ENCODE results near the gene HEATR5B. TPM values are rescaled to one million over a fixed set of nuclear protein-coding genes. Genes with fewer than 3 reads are reported as not detected.
"Not testable (repeated sequence)": the region's sequence is repeated elsewhere in the genome, so short reads cannot be mapped to it uniquely, and the experiment has no call there.

The HEATR5B gene
- total RNA-seq, 1 donor from 2014 or later, result 40.3 TPM

DNA sequence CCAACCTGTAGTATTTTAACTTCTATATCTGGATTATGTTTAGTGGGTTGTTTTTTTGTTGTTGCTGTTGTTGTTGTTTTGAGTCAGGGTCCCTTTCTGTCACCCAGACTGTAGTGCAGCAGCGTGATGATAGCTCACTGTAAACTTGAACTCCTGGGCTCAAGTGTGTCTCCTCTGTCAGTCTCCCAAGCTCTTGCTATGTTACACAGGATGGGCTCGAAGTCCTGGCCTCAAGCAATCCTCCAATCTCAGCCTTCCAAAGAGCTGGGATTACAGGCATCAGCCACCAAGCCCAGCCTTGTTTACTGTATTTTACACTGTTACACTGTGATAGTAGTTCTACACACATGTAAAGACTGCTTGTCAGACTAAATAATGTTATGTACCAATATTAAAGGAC lies 108.1 kb downstream of the HEATR5B start:
- DNase-seq, result no peak

DNA sequence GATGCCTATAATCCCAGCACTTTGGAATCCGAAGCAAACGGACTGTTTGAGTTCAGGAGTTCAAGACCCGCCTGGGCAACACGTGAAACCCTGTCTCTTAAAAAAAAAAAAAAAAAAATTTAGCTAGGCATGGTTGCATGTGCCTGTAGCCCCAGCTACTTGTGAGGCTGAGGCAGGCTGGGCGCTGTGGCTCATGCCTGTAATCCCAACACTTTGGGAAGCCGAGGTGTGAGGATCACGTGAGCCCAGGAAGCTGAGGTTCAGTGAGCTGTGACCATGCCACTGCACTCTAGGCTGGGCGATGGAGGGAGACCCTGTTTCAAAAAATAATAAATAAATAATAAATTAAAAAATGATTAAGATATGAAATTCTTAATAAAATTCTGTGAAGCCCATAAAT lies 108.9 kb downstream of the HEATR5B start:
- DNase-seq, result no peak

DNA sequence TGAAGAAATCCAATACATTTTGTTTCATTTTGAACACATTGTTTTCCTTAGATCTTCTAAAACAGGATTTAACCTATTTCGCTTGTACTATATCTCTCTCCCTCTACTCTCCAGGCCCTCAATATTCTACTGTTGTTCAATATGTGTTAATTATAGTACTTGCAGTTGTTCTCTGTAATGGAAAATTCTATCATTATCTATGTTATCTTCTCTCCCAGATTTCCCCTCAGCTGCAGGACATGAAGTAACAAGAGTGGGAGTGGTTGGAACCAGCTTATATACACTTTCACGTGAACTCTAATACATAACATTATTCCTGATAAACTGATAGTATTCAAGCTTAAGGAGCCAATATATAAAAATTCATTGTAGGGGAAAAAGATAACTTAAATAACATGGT lies 110.9 kb downstream of the HEATR5B start:
- DNase-seq, result peak; percentile 78

DNA sequence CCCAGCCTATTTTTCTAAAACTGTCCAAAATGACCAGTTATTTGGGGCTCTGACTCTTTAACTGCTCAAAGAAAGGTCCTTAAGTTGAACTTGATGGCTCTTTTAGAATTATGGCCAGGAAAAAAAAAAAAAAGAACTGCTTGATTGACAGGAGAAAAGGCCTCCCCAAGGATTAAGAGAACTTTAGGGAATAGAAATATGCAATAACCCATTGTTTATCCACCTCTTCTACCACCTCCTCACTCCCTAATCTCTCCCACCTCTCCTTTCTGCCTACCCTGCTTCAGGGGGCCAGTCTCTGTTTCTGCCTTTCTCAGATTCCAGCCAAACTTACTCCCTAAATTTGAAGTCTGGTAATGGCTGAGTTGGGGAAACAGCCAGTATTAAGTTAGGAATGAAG lies 112.2 kb downstream of the HEATR5B start:
- no peak for DNase-seq

DNA sequence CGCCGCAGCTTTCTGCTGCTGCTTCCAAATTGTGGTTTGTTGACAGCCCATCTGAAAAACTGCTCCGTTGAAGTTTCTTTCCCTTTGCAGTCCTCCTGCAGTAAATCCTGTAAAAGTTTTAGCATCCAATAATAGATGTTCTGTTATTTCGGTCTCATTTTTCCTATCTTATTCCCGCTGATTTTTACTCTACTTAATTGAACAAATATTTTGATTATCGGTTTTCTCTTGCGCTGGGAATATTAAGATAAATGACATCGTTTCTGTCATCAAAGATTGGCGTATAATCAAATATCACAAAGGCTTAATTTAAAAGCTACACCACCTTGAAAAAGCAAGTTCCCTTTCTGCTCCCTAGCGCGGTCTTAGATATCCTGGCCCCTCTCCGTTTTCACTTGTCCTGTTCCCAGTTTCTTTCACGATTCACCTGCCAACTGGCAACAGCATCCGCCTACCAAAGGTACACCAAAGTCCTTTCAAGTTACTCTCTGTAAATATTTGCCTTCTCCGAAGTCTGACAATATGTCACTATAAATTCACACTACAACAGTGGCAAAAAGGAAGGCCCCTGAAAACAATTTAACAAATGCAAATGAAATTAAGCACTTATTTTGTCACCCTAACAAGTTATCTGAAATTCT lies 116.8 kb downstream of the HEATR5B start:
- DNase-seq, result peak; percentile 22

DNA sequence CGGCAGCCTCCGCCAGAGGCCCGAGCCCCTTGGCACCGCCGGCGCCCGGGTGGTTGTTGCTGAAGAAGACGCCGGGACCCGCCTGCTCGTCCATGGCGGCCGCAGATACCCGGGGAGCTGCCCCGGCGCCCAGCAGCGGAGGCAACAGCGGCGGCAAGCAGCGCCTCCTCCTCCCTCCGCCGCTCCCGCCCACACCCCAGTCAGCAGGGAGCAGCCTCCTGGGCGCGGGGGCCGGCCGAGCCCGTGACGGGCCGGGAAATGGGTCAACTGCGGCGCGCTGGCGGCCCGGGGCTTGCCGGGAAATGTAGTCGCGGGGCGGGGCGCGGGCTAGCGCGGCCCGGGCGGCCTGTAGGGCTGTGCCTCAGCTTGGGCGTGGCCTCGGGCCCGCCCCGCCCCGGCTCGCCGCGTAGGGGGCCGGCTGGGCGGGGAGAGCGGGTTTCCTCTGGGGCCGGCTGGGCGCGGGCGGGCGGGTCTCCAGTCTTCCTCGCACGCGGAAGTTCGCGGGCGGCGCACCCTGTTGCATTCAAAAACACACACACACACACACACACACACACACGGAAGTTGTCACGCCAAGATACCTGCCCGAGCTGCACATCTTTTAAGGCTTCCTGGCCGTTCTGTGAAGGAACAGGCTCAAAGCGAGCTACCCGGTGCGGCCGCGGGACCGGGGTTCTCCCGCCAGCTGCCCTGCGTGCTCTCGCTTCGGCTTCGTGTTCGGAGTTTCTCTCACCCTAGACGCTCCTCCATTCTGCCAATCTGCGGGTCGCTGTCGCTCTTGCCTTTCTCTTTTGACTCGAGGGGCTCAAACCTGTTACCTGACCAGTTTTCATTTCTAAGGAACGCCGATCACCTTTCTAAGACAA lies 117.6 kb downstream of the HEATR5B start, which contains the start of gene STRN:
TSS of gene STRN (minus strand) at position 167 of the 866 bp plus-strand sequence. CDS start at position 94, 73 bp downstream.
- DNase-seq, result peak; percentile 97

DNA sequence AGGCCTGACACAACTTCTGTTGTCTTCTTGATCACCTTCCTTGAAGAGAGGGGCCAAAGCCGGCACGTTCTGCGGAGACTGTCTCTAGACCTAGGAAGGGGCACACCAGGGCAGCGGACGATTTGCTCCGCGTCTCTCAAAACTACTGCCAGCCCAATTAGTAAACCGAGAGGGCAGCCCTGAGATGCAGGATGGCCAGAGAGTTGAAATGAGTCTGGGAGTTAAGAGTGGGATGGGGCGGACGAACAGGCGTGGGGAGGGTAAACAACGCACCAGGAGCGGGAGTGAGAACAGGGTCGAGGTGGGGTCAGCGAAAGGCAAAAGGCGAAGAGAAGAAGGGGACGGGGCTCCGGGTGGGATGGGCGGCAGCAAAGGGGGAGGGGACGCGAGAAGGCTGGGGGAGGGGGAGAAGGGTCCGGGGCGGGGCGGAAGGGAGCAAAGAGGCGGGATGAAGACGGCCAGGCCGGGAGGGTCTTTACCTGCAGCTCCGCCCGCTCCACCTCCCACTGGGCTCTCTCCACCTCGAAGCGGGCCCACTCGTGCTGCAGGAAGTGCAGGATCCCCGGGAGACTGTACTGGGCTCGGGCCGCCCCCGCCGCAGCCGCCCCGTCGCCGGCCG lies 118.3 kb downstream of the HEATR5B start:
- peak; percentile 35 for DNase-seq

DNA sequence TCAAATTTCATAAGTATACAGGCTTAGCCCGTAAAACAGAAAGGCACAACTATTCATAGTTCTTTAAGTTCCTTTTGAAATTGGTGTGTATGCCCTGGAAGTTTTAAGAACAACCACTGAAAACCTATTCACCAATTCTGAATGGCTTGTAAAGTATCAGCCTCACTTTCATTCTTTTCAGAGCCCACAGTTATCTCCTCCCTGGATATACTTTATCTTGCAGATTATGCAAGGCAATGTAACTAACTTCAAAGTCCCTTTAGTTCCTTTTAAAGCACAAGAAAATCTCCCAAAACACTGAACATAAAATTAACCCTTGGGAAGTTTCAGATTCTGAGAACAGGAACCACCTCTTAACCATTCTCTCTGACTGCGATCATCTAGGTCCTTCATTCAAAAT lies 119.0 kb downstream of the HEATR5B start:
- no peak for DNase-seq

DNA sequence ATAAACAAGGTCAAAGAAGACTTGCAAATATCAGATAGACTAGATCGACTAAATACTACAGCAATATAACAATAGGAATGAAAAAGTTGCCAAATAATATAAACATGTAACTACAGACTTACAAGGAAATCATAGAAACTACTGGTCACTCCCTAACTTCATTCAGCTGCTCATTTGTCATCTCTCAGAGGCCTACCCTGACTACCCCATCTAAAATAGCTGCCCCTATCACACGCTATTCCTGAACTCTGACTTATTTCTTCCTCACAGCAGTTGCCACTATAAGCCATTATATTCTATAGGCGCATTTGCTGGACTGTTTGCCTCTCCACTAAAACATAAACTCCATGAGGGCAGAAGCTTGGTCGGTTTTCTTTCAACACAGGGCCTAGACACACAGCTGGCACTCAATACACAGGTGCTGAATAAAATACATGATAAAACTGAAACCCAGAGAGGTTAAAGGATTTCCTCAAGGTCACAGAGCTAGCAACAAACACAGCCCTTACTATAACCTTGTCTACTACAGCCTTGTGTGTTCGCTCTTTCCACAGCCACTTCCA lies 119.6 kb downstream of the HEATR5B start:
- peak; percentile 8 for DNase-seq

DNA sequence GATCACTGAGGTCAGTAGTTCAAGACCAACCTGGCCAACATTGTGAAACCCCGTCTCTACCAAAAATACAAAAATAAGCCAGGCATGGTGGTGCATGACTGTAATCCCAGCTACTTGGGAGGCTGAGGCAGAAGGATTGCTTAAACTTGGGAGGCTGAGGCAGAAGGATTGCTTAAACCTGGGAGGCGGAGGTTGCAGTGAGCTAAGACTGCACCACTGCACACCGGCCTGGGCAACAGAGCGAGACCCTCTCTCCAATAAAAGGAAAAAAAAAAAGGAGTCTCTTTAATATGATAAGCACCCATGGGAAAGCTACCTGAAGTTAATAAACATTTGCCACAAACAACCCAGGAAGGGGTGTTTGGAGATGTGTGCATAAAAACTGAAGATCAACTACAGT lies 120.4 kb downstream of the HEATR5B start:
- no peak for DNase-seq

DNA sequence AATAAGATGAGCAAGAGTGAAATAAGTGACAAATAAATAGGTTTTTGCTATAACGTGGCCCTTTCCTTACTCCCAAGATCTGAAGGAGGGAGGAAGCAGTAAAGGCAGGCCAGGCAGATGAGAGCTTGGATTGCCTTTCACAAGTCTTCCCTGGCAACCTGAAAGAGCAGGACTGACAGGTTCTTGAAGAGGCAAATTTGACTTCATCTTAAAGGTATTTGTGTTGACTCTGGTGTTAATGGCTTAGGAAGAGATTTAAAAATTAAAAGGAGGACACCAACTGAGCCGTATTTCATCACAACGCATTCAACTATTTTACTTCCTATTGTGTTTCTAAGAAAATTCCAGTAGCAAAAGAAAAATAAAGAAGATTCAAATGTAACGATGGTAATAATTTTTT lies 121.1 kb downstream of the HEATR5B start:
- no peak for DNase-seq

DNA sequence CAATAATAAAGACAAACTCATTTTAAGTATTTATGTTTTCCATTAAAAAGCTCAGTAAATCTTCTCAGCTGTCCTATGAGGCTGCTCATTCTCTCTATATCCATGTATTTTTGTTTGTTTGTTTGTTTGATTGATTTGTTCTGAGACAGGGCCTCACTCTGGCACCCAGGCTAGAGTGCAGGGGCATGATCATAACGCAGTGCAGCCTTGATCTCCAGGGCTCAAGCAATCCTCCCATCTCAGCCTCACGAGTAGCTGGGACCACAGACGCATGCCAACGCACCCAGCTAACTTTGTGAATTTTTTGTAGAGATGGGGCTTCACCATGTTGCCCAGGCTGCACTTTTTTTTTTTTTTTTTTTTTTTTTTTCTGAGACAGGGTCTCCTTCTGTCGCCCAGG lies 123.4 kb downstream of the HEATR5B start:
- no peak for DNase-seq

DNA sequence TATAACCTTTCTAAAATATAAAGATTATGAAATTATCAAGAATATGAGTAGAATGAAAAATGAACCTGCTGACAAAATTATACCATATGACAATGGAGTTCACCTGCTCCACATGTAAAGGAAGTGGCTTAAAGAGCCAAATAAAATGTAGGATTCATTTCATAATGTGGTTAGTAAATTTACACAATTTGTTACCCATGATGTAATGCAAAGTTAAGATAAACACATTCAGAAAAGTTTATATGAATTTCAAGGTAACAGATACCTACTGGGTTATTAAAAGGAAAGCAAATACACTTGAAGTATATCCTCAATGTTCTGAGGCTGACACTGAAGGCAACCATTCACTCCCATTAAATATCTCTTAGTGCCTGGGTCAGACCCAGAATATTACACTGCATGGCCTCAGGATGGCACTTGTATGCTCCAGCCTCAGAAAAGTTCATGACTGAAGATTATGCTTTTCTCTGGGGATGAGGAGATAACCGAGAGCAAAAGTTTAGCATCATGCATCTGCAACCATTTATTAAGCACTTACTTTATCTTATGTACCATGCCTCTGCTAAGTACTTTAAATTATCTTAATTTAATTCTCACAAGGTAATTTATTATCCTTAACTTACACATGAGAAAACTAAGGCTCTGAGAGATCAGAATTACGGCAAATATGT lies 124.0 kb downstream of the HEATR5B start:
- DNase-seq, result no peak

DNA sequence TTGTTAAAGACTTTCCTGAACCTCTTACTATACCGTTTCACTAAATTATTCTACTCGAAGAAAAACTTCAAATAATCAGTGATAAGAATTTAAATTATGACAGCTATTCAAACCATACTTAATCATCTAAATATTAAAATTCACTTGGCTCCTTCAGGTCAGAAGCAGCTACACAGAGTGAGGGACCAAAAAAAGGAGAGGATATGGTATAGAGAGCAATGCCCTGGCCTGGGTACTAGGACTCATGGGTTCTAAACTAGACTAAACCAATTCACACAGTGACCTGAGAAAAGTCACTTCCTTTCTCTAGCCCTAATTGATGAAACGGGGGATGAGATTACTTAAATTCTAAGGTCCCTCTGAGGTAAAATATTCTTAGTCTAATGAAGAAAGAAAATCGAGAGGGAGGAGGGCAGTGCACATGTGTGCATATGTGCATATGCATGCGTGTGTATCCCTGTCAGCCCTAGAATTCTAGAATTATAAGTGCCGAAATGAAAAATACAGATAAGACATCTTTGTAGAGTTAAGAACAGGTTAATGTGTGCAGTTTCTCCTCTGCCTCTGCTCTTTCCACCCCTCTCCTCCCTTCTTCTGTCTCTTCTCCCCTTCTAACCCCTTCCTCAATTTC lies 129.1 kb downstream of the HEATR5B start:
- no peak for DNase-seq

DNA sequence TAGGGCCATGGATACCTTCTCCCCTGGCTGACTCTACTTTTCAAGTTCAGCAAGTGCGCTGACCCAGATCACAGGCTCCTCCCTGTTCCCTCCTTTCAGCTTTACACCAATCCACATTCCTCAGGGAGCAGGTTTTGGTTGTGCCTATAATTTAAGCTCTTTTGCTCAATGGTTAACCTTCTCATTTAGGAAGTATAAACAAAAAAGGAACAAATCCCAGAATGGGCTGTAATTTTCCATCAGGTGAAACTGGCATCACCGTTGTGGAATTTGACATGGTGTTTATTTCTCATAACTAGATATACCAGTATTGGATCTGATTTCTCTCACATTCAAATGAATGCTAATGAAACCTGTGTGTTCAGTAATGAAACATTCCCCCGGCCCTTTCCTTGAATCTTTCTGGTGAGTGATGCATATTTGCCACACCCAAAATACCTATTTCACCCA lies 131.4 kb downstream of the HEATR5B start:
- DNase-seq, result no peak

DNA sequence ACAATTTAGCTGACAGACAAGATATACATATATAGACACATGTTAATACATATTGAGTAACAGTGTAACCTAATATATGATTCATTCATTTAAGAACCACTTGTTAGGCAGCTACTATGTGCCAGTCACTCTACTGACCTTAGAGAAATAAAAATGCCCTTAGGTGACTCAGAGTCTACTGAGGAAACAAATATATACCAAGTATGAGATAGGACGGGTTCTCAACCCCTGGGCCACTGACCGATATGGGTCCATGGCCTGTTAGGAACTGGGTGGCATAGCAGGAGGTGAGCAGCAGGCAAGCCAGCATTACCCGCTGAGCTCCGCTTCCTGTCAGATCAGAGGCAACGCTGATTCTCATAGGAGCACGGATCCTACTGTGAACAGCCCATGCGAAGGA lies 132.6 kb downstream of the HEATR5B start:
- peak; percentile 52 for DNase-seq

DNA sequence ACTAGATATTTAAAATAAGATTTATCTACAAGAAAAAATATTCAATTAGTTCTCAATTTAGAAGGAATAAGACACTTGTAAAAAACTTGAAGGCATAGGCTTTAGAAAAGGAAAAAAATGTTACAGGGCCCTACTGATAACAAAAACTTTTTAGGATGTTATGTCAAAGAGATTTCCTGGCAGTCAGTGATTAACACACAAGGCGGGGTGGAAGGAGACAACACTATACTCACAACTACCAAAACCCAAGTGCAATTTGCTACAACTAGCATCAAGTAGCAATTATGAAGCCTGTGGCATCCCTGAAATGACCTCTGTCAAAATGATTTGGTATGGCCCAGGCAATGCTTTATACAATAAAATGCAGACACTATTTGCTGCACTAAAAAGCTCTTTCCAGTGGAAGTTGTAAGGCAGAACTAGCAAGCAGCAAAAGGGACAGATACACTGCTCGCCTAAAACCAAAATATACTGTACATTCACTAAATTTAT lies 133.1 kb downstream of the HEATR5B start:
- DNase-seq, result peak; percentile 25

DNA sequence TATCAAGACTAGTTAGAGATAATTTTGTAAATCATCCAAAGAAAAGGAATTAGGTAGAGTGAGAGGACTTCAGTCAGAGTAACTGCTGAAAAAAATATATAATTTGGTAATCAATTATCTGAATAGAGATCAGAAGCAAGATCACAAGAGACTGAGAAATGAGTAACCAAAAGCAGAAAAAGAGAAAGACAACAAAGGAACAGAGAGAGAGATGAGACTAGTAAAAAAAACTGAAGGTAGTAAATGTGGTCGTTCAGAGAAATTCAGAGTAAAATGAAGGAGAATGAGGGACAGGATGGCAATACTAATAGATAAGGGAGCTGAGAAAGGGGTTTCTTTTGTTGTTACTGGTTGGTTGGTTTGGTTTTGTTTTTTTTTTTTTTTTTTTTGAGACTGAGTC lies 134.3 kb downstream of the HEATR5B start:
- DNase-seq, result no peak

DNA sequence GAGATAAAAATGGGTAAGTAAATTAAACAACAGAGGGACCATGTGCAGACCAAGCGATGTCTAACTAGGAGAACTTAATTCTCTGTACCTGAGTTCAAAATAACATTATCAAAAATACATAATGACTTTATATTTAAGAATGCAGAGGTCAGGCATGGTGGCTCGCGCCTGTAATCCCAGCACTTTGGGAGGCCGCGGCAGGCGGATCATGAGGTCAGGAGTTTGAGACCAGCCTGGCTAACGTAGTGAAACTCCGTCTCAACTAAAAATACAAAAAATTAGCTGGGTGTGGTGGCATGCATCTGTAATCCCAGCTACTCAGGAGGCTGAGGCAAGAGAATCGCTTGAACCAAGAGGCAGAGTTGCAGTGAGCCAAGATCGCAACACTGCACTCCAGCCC lies 138.9 kb downstream of the HEATR5B start:
- not testable (repeated sequence) for DNase-seq

DNA sequence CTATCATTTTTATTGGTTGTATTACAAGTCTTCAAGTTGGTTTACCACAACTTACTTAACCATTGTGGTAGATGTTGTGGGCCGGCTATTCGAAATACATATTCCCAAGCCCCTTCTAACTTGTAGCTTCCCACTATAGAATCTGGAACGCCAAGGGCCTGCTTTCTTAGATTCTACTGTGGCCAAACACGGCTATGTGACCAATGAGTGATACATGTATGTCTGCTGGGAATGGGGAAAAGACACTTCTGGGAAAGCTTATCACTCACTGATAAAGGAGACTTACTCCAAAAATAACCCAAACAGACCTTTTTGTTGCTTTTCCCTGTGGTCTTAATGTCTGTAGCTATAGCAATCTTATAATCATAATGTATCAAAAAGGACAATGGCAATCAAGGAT lies 142.3 kb downstream of the HEATR5B start:
- DNase-seq, result no peak

DNA sequence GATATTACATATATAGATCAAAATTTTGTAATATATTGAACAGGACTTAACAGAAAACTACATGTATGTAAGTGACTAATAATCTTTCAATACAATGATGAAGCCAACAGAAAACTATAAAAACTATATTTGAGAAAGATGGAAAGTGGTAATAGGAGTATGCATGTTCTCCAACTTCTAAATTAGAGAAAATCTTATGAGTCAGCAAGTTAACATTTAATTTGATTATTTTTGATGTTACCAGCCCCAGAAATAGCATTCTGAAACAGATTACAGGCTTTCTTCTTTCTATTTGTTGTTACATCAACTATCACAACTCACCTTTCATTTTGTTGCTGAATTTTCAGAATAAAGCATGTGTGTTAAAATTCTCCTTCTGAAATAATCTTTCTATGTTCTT lies 147.6 kb downstream of the HEATR5B start:
- not testable (repeated sequence) for DNase-seq

DNA sequence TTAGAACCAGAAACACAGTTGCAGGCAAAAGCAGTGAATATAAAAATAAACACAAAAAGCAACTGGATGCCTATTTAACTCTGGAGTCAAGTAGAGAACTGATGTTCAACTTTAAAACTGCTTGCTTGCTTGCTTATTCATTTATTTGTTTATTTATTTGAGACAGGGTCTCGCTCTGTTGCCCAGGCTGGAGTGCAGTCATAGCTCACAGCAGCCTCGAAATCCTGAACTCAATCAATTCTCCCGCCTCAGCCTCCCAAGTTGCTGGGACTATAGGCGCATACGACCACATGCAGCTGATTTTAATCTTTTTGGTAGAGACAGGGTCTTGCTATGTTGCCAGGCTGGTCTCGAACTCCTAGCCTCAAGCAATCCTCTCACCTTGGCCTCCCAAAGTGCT lies 152.5 kb downstream of the HEATR5B start:
- DNase-seq, result not testable (repeated sequence)

Measured in dermis blood vessel endothelial cell (primary cell).